MCF 10A (cell line): ENCODE results near the gene LGR5. TPM values are rescaled to one million over a fixed set of nuclear protein-coding genes. Genes with fewer than 3 reads are reported as not detected.

Experiments used
- BruUV-seq: library from RNA; stranded (reverse); fragments of 400-500 nt; replicated peaks from 2 replicates; lab custom pipeline; 2021; lab: Mats Ljungman, UMichigan
- CTCF ChIA-PET: fragments of 300-600 bp; sonication (Branson Sonifier 250); formaldehyde crosslinking; extraction: SDS; loops from one replicate; lab custom pipeline; 2021; ENCODE audit warnings: antibody characterized with exemption, inconsistent platforms; lab: Yijun Ruan, JAX
- POLR2A ChIA-PET: fragments of 300-600, 350-650 bp; sonication (Branson Sonifier 250); formaldehyde crosslinking; extraction: SDS; loops from one replicate; lab custom pipeline; 2020; ENCODE audit warnings: antibody characterized with exemption, inconsistent platforms; lab: Yijun Ruan, JAX
- DNase-seq: peaks from one replicate; pipeline ENCODE4 v3.0.0-alpha.2; 2018; ENCODE audit not compliant: unreplicated experiment
- H3K27ac Mint-ChIP-seq: one replicate; pipeline ENCODE4 v1.8.0; 2022; ENCODE audit warnings: mild to moderate bottlenecking, low read depth, mixed read lengths; ENCODE audit not compliant: unreplicated experiment
- H3K27me3 Mint-ChIP-seq: one replicate; pipeline ENCODE4 v1.8.0; 2022; ENCODE audit warnings: mixed read lengths; ENCODE audit not compliant: insufficient read depth, unreplicated experiment
- H3K36me3 Mint-ChIP-seq: one replicate; pipeline ENCODE4 v1.8.0; 2022; ENCODE audit warnings: mild to moderate bottlenecking, moderate library complexity, mixed read lengths; ENCODE audit not compliant: insufficient read depth, unreplicated experiment
- H3K4me1 Mint-ChIP-seq: one replicate; pipeline ENCODE4 v1.8.0; 2022; ENCODE audit warnings: mixed read lengths; ENCODE audit not compliant: insufficient read depth, unreplicated experiment
- H3K4me3 Mint-ChIP-seq: one replicate; pipeline ENCODE4 v1.8.0; 2022; ENCODE audit warnings: mild to moderate bottlenecking, moderate library complexity, mixed read lengths; ENCODE audit not compliant: unreplicated experiment
- H3K9me3 Mint-ChIP-seq: one replicate; pipeline ENCODE4 v1.8.0; 2022; ENCODE audit warnings: mixed read lengths; ENCODE audit not compliant: unreplicated experiment
- intact Hi-C: fragments of 100-400 bp; cut with micrococcal nuclease; formaldehyde crosslinking; loops from 2 replicates; pipeline ENCODE4 v1.14.1; 2022
- total RNA-seq: library from RNA; stranded (reverse); gene quantifications from 2 replicates; pipeline ENCODE4 v1.2.3, GENCODE V29; 2022
- TF ChIP-seq, protein P1 (sequence below): fragments of 200-600 bp; IDR thresholded peaks from one replicate; pipeline ENCODE4 v1.8.0; 2022; ENCODE audit warnings: antibody characterized with exemption, mild to moderate bottlenecking; ENCODE audit not compliant: unreplicated experiment

Gene LGR5
- total RNA-seq, 1 experiment from 2014 or later, result not detected

DNA sequence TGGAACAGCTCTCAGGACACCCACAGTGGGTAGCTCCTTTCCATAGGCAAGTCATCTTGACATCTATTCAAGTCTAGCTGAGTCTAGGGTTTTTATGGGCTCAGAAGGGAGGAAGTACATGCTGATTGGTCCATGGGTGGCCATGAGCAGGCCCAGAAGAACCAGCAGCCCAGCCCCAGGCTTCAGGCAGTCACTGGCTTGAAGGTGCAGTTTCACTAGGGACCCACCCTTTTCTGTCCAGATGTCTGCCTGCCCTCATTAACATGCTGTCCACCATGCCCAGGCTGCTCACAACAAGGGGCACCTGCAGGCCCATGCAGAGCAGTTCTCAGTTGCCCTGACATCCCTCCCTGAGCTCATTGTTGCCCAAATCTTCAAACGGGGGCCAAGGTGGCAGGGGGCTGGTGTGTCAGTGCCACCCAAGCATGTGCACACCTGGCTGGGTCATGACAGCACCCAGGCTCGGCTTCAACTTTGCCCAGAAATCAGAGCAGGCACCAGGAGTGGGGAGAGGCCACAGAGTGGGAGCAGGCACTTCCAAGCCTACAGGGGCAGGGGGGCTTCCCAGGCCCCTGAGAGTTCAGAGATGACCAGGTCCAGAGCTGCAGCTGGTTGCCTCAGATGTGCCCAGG is 18.7 kb upstream of the LGR5 start:
- H3K4me1 Mint-ChIP-seq, result peaks cover 4% of the 10 kb centered on the region
- no peak for DNase-seq
- no peak overlapping the region for H3K27ac Mint-ChIP-seq
- no peaks in the 10 kb centered on the region for H3K27me3 Mint-ChIP-seq
- H3K4me3 Mint-ChIP-seq, result no peak overlapping the region
- no peaks in the 10 kb centered on the region for H3K36me3 Mint-ChIP-seq
- POLR2A ChIA-PET, result no interaction called here
- BruUV-seq, result no TSS peak
- intact Hi-C loops, result no loop called here
- H3K9me3 Mint-ChIP-seq, result no peaks in the 10 kb centered on the region
- CTCF ChIA-PET, result interaction anchor here (0.6 to 4.4 kb wide), 4 partner anchors 28 to 326 kb away, joined by 3 to 14 read pairs (median 4); partner anchors contain the start of gene TMEM19
- TF ChIP-seq, protein P1, sequence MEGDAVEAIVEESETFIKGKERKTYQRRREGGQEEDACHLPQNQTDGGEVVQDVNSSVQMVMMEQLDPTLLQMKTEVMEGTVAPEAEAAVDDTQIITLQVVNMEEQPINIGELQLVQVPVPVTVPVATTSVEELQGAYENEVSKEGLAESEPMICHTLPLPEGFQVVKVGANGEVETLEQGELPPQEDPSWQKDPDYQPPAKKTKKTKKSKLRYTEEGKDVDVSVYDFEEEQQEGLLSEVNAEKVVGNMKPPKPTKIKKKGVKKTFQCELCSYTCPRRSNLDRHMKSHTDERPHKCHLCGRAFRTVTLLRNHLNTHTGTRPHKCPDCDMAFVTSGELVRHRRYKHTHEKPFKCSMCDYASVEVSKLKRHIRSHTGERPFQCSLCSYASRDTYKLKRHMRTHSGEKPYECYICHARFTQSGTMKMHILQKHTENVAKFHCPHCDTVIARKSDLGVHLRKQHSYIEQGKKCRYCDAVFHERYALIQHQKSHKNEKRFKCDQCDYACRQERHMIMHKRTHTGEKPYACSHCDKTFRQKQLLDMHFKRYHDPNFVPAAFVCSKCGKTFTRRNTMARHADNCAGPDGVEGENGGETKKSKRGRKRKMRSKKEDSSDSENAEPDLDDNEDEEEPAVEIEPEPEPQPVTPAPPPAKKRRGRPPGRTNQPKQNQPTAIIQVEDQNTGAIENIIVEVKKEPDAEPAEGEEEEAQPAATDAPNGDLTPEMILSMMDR, result no peak

DNA sequence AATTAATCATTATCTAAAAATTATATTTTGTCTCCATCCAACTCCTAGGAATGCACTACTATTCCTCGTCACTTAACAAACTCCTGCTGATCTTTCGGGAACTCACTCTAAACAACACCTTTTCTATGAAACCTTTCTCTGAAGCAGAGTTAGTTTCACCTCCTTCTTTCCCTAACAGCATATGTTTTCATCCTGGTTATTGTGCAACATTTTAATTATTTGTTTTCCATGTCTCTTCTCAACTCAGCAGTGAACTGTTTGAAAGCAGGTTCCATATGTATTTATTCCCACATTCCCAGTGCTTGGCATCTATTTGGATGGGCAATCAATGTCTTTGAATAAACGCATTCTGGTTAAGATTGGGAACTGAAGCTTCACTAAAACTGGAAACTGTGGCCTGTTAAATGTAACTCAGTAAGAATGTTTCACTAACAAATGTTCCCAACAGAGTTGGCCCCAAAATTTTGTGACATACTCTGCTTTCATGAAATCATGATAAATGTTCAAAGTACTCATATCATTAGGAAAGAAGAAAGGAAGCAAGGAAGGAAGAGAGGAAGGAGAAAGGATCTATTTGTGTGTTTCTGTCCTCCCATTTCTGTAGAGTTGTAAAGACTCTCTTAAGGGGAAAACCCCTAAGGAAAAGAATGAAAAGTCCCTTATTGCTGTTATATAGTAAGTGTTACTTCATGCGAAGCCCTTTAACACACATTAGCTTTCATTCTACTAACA is 13.9 kb upstream of the LGR5 start:
- POLR2A ChIA-PET, result no interaction called here
- Mint-ChIP-seq H3K27ac (no peak overlapping the region), H3K4me3 (no peak overlapping the region), H3K4me1 (peaks cover 9% of the 10 kb centered on the region), H3K27me3 (no peaks in the 10 kb centered on the region), H3K9me3 (no peaks in the 10 kb centered on the region), H3K36me3 (no peaks in the 10 kb centered on the region)
- TF ChIP-seq, protein P1, result no peak
- BruUV-seq, result no TSS peak
- intact Hi-C loops, result no loop called here
- DNase-seq, result no peak
- CTCF ChIA-PET, result interaction anchor here (0.5 to 3.7 kb wide), 5 partner anchors 10 to 322 kb away, joined by 3 to 11 read pairs (median 4); no protein-coding TSS in a partner anchor

DNA sequence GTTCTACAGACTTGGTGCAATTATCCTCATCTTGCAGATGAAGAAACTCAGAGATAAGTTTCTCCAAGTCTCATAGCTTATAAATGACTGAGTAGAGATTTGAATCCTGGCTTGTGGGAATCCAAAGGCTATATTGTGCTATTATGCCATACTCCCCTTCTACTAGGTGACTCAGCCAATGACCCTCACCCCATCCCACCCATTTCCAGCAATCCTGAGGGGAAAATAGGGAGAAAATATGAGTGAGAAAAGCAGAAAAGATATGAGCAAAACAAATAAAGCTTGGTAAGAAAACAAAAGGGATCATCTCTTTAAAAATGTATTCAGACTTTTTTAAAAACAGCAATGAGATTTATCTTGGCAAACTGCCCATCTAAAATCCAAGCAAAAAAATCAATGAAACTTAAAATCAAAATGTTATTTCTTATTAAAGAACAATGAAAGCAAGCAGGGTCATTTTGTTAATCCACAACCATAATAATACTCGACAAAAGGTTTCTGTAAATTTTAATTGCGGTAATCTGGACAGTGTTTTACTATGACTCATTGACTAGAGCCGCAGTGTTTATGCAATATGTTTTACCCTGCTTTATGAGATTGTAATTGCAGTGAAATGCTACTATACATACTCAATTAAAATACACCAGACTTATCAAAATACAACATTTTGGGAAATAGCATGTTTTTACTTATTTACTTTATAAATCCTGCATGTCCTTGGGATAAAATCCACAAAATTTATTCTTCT is 13.1 kb upstream of the LGR5 start:
- H3K4me1 Mint-ChIP-seq, result peaks cover 9% of the 10 kb centered on the region
- H3K27me3 Mint-ChIP-seq, result no peaks in the 10 kb centered on the region
- peak; percentile 57 for DNase-seq
- no peak overlapping the region for H3K4me3 Mint-ChIP-seq
- TF ChIP-seq, protein P1, result no peak
- intact Hi-C loops, result no loop called here
- POLR2A ChIA-PET, result interaction anchor here (1.0 kb wide), 1 partner anchor 11 kb away, joined by 3 read pairs; no protein-coding TSS in a partner anchor
- no peaks in the 10 kb centered on the region for H3K36me3 Mint-ChIP-seq
- H3K27ac Mint-ChIP-seq, result no peak overlapping the region
- CTCF ChIA-PET, result interaction anchor here (0.6 to 3.7 kb wide), 4 partner anchors 11 to 321 kb away, joined by 3 to 11 read pairs (median 4); no protein-coding TSS in a partner anchor
- no TSS peak for BruUV-seq
- no peaks in the 10 kb centered on the region for H3K9me3 Mint-ChIP-seq
